Measurements from ENCODE around the gene AUTS2.
A peak's percentile ranks its signal among the peaks of the same experiment; 100 is the strongest.

The AUTS2 gene

GRCh38 chr7:69656890-69657289 lies 58.6 kb downstream of the AUTS2 start:
- DNase-seq (ENCODE audit: low spot score), result no peak

- DNase-seq (ENCODE audit: low spot score), result no peak
These were observed 59.1 kb downstream of the AUTS2 start for GRCh38 chr7:69657331-69657730.

- no peak for DNase-seq (ENCODE audit: low spot score)
These were observed 59.7 kb downstream of the AUTS2 start for GRCh38 chr7:69657985-69658384.

- no peak for DNase-seq (ENCODE audit: low spot score)
These were observed 61.7 kb downstream of the AUTS2 start for GRCh38 chr7:69659983-69660382.

- DNase-seq (ENCODE audit: low spot score), result no peak
These were observed 63.1 kb downstream of the AUTS2 start for GRCh38 chr7:69661342-69661741.

GRCh38 chr7:69663911-69664832 lies 65.9 kb downstream of the AUTS2 start:
- peak; percentile 12 for DNase-seq (ENCODE audit: low spot score)

GRCh38 chr7:69665369-69665768 lies 67.1 kb downstream of the AUTS2 start:
- no peak for DNase-seq (ENCODE audit: low spot score)

GRCh38 chr7:69668339-69668870 lies 70.1 kb downstream of the AUTS2 start:
- DNase-seq (ENCODE audit: low spot score), result no peak

- no peak for DNase-seq (ENCODE audit: low spot score)
These were observed 72.4 kb downstream of the AUTS2 start for GRCh38 chr7:69670701-69671100.

GRCh38 chr7:69673074-69673473 lies 74.8 kb downstream of the AUTS2 start:
- DNase-seq (ENCODE audit: low spot score), result no peak

GRCh38 chr7:69674701-69675182 lies 76.5 kb downstream of the AUTS2 start:
- DNase-seq (ENCODE audit: low spot score), result no peak

- no peak for DNase-seq (ENCODE audit: low spot score)
These were observed 78.0 kb downstream of the AUTS2 start for GRCh38 chr7:69676247-69676646.

- no peak for DNase-seq (ENCODE audit: low spot score)
These were observed 79.0 kb downstream of the AUTS2 start for GRCh38 chr7:69677054-69677852.

- DNase-seq (ENCODE audit: low spot score), result no peak
These were observed 79.7 kb downstream of the AUTS2 start for GRCh38 chr7:69677881-69678493.

GRCh38 chr7:69678494-69679187 lies 80.4 kb downstream of the AUTS2 start:
- DNase-seq (ENCODE audit: low spot score), result no peak

- DNase-seq (ENCODE audit: low spot score), result no peak
These were observed 82.9 kb downstream of the AUTS2 start for GRCh38 chr7:69681181-69681580.

- no peak for DNase-seq (ENCODE audit: low spot score)
These were observed 84.2 kb downstream of the AUTS2 start for GRCh38 chr7:69682518-69682917.

GRCh38 chr7:69683002-69683401 lies 84.7 kb downstream of the AUTS2 start:
- no peak for DNase-seq (ENCODE audit: low spot score)

- DNase-seq (ENCODE audit: low spot score), result no peak
These were observed 86.4 kb downstream of the AUTS2 start for GRCh38 chr7:69684369-69685292.

GRCh38 chr7:69685293-69685631 lies 87.0 kb downstream of the AUTS2 start:
- DNase-seq (ENCODE audit: low spot score), result no peak

- DNase-seq (ENCODE audit: low spot score), result no peak
These were observed 88.1 kb downstream of the AUTS2 start for GRCh38 chr7:69686366-69686765.

Data from germinal center (tissue), 1 donor.